COLO668 (cell line): ENCODE data around the gene EPGN.
"Not testable (repeated sequence)": the region's sequence is repeated elsewhere in the genome, so short reads cannot be mapped to it uniquely, and the experiment has no call there.

Experiments
- DNase-seq: peaks from one replicate; lab custom pipeline; 2025; ENCODE audit not compliant: unreplicated experiment; lab: John Stamatoyannopoulos, UW

Gene EPGN

GRCh38 chr4:74338792-74339333 lies 30.6 kb downstream of the EPGN start:
- no peak for DNase-seq

GRCh38 chr4:74339501-74339900 lies 31.2 kb downstream of the EPGN start:
- DNase-seq = no peak

- DNase-seq = not testable (repeated sequence)
Measured at GRCh38 chr4:74340421-74340820, 32.2 kb downstream of the EPGN start.

- no peak for DNase-seq
Measured at GRCh38 chr4:74344031-74344430, 35.8 kb downstream of the EPGN start.

- no peak for DNase-seq
Measured at GRCh38 chr4:74353858-74354257, 45.6 kb downstream of the EPGN start.

GRCh38 chr4:74357965-74358364 lies 49.7 kb downstream of the EPGN start:
- DNase-seq = no peak

GRCh38 chr4:74361671-74362070 lies 53.4 kb downstream of the EPGN start:
- DNase-seq = no peak

- no peak for DNase-seq
Measured at GRCh38 chr4:74362347-74362746, 54.1 kb downstream of the EPGN start.

- DNase-seq = no peak
Measured at GRCh38 chr4:74364256-74364651, 56.0 kb downstream of the EPGN start.

- DNase-seq = peak; percentile 55
Measured at GRCh38 chr4:74364652-74365491, 56.6 kb downstream of the EPGN start, which contains the start of gene EREG. TSS of gene EREG (plus strand) at chr4:74365145. CDS start at chr4:74365309, 164 bp downstream.

GRCh38 chr4:74365761-74366160 lies 57.5 kb downstream of the EPGN start:
- peak; percentile 45 for DNase-seq
